Stomach (tissue), 4 donors: Measurements from ENCODE around the gene BID.

Experiments
- EP300 ChIP-seq: sonication (generic); formaldehyde crosslinking; IDR thresholded peaks from one replicate; pipeline ENCODE4 v1.6.1; 2017; ENCODE audit warnings: antibody characterized with exemption
- POLR2A ChIP-seq, 4 donors: fragments of 450-650 bp; IDR thresholded peaks; one replicate each; pipeline ENCODE4 v1.6.1; 2016; ENCODE audit warnings: antibody characterized with exemption in 4 of 4, control low read depth in 2 of 4, mild to moderate bottlenecking in 1 of 4, moderate library complexity in 1 of 4
- TF ChIP-seq, protein P1 (sequence below), 7 experiments: fragments of 450-650 bp in 4 of 7; fragments of 200-600 bp in 3 of 7; sonication (generic) in 3 of 7; IDR thresholded peaks; one replicate each; pipeline ENCODE4 v1.5.1; 2016 to 2019; ENCODE audit warnings: antibody characterized with exemption in 7 of 7, control low read depth in 2 of 7, mild to moderate bottlenecking in 1 of 7

DNA sequence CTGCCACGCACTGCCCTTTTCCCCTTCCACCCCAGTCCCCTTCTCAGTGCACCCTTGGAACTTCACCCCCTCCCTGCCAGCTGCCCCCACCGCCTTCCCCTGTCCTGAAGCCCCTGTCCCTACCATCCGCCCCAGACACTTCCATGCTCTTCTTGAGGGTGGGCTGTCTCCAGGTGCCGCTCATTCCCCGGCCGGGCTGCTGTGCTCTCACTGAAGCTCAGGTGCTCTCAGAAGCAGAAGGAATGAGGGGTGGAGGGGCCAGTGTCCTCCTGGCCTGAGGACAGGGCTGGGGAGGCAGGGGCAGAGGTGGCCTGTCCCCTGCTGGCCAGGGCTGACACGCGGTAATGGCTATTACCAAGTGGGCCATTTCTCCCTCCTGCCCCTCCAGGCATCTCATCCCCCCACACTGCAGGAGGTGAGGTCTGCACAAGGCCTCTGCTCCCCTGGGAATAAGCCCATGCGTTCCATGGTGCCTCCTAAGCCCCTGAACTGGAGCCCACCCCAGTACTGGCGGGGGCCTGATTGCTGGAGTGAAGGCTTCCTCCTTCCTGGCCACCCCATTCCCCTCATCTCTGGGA, 6.6 kb upstream of the BID start:
- TF ChIP-seq, protein P1, sequence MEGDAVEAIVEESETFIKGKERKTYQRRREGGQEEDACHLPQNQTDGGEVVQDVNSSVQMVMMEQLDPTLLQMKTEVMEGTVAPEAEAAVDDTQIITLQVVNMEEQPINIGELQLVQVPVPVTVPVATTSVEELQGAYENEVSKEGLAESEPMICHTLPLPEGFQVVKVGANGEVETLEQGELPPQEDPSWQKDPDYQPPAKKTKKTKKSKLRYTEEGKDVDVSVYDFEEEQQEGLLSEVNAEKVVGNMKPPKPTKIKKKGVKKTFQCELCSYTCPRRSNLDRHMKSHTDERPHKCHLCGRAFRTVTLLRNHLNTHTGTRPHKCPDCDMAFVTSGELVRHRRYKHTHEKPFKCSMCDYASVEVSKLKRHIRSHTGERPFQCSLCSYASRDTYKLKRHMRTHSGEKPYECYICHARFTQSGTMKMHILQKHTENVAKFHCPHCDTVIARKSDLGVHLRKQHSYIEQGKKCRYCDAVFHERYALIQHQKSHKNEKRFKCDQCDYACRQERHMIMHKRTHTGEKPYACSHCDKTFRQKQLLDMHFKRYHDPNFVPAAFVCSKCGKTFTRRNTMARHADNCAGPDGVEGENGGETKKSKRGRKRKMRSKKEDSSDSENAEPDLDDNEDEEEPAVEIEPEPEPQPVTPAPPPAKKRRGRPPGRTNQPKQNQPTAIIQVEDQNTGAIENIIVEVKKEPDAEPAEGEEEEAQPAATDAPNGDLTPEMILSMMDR (IDR thresholded peaks at IDR 0.05) = no peak
- TF ChIP-seq POLR2A (IDR thresholded peaks at IDR 0.05) (no peak), EP300 (no peak)
